Measurements from ENCODE around the gene KMO.

DNA sequence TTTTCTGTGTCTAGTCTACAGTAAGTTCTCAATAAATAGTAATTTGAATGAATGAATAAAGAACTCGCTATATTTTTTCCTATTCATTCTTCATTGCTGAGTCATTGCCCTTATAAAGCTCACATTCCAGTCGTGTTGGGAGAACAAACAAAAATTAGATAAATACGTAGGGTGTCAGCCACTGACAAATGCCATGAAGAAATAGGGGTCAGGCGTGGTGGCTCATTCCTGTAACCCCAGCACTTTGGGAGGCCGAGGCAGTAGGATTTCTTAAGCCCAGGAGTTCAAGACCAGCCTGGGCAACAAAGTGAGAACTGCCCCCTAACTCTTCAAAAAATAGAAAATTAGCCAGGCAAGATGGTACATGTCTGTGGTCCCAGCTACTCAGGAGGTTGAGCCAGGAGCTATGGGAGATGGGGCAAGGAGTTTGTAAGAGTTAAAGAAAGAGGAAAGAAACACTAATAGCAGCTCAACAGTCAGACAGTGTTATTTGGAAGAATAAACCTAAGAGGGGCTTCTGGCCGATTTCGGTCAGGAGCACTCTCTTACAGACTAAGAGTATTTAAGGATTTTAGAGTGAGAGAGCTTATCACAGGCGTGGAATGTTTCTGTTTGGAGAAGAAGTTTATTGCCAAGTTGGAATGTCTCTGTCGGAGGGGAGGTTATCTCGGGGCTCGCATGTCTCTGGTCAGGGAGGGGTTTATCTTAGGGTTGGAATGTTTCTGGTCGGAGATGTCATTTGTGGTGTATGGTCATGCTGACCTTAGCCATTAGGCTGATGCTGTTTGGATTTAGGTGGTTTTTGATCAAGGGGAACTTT, 109.8 kb downstream of the KMO start:
- TF ChIP-seq ZNF138 (CRISPR knock-in tag; conservative IDR thresholded peaks at IDR 0.05) (no peak), ZNF532 (CRISPR knock-in tag; IDR thresholded peaks at IDR 0.05; ENCODE audit: borderline replicate concordance) (no peak), ZNF416 (CRISPR knock-in tag; IDR thresholded peaks at IDR 0.05) (no peak), SOX15 (CRISPR knock-in tag; IDR thresholded peaks at IDR 0.05) (no peak), TEAD4 (CRISPR knock-in tag; IDR thresholded peaks at IDR 0.05) (no peak), CREM (CRISPR knock-in tag; IDR thresholded peaks at IDR 0.05) (no peak)
- TF ChIP-seq, protein P1, sequence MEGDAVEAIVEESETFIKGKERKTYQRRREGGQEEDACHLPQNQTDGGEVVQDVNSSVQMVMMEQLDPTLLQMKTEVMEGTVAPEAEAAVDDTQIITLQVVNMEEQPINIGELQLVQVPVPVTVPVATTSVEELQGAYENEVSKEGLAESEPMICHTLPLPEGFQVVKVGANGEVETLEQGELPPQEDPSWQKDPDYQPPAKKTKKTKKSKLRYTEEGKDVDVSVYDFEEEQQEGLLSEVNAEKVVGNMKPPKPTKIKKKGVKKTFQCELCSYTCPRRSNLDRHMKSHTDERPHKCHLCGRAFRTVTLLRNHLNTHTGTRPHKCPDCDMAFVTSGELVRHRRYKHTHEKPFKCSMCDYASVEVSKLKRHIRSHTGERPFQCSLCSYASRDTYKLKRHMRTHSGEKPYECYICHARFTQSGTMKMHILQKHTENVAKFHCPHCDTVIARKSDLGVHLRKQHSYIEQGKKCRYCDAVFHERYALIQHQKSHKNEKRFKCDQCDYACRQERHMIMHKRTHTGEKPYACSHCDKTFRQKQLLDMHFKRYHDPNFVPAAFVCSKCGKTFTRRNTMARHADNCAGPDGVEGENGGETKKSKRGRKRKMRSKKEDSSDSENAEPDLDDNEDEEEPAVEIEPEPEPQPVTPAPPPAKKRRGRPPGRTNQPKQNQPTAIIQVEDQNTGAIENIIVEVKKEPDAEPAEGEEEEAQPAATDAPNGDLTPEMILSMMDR (IDR thresholded peaks at IDR 0.05) = no peak

Measured in WTC11 (cell line).